HEK293 (cell line): Measurements from ENCODE around the gene CFAP73.

Experiments
- CTCF ChIA-PET: fragments of 350-600 bp; formaldehyde crosslinking; extraction: SDS; loops from one replicate; lab custom pipeline; 2021; ENCODE audit warnings: antibody characterized with exemption; lab: Yijun Ruan, JAX
- POLR2A ChIA-PET: fragments of 300-600 bp; formaldehyde crosslinking; extraction: SDS; loops from one replicate; lab custom pipeline; 2020; ENCODE audit warnings: antibody characterized with exemption, inconsistent platforms; lab: Yijun Ruan, JAX
- H3K27ac ChIP-seq: fragments of 200-500 bp; sonication (Bioruptor generic); 2 replicates; pipeline ENCODE4 v1.5.1; 2014; ENCODE audit warnings: low read depth, low read length, control low read depth, inconsistent platforms; ENCODE audit errors: extremely low read depth
- H3K36me3 ChIP-seq, 2 experiments: fragments of 200-500 bp in 1 of 2; sonication (Bioruptor generic) in 1 of 2; 1 replicate in 1 of 2; 2 replicates in 1 of 2; pipeline ENCODE4 v1.5.1; 2014 to 2017; ENCODE audit warnings: inconsistent platforms in 2 of 2, low read length in 2 of 2; ENCODE audit not compliant: control insufficient read depth in 2 of 2, insufficient read depth in 1 of 2
- H3K4me1 ChIP-seq: fragments of 200-500 bp; sonication (Bioruptor generic); 2 replicates; pipeline ENCODE4 v1.5.1; 2014; ENCODE audit warnings: mild to moderate bottlenecking, low read length, inconsistent platforms; ENCODE audit not compliant: control insufficient read depth, insufficient read depth
- H3K4me3 ChIP-seq: 2 replicates; pipeline ENCODE4 v1.5.1; 2011; ENCODE audit warnings: low read depth, mild to moderate bottlenecking, control low read depth, low read length, moderate library complexity
- H3K9me3 ChIP-seq: fragments of 200-500 bp; sonication (Bioruptor generic); 2 replicates; pipeline ENCODE4 v1.5.1; 2014; ENCODE audit warnings: low read depth, low read length, inconsistent platforms; ENCODE audit not compliant: control insufficient read depth, insufficient read depth
- EGR2 ChIP-seq: fragments of 450-650 bp; formaldehyde crosslinking; IDR thresholded peaks from 2 replicates; pipeline ENCODE4 v1.5.1; 2016; ENCODE audit warnings: low read depth, missing biosample characterization, missing genetic modification characterization
- KLF9 ChIP-seq: fragments of 450-650 bp; formaldehyde crosslinking; IDR thresholded peaks from 2 replicates; pipeline ENCODE4 v1.5.1; 2016; ENCODE audit warnings: missing biosample characterization, missing genetic modification characterization, low read depth
- PRDM10 ChIP-seq: fragments of 450-650 bp; formaldehyde crosslinking; IDR thresholded peaks from 2 replicates; pipeline ENCODE4 v1.5.1; 2016; ENCODE audit warnings: missing biosample characterization, missing genetic modification characterization
- TRIM28 ChIP-seq: IDR thresholded peaks from 2 replicates; pipeline ENCODE4 v1.6.1; 2011; ENCODE audit warnings: low read length, control low read depth, borderline replicate concordance
- ZBTB26 ChIP-seq: fragments of 450-650 bp; formaldehyde crosslinking; optimal IDR thresholded peaks from 2 replicates; pipeline ENCODE3; 2016; ENCODE audit warnings: missing biosample characterization, mild to moderate bottlenecking, missing genetic modification characterization
- ZBTB48 ChIP-seq: fragments of 450-650 bp; formaldehyde crosslinking; IDR thresholded peaks from 2 replicates; pipeline ENCODE4 v1.5.1; 2016; ENCODE audit warnings: missing biosample characterization, missing genetic modification characterization
- ZBTB7A ChIP-seq: fragments of 450-650 bp; formaldehyde crosslinking; IDR thresholded peaks from 2 replicates; pipeline ENCODE4 v1.5.1; 2016; ENCODE audit warnings: low read depth, missing biosample characterization, missing genetic modification characterization
- ZFP41 ChIP-seq: fragments of 450-650 bp; formaldehyde crosslinking; IDR thresholded peaks from 2 replicates; pipeline ENCODE4 v1.5.1; 2016; ENCODE audit warnings: missing biosample characterization, missing genetic modification characterization, borderline replicate concordance
- ZIC2 ChIP-seq: fragments of 450-650 bp; formaldehyde crosslinking; IDR thresholded peaks from 2 replicates; pipeline ENCODE4 v1.5.1; 2016; ENCODE audit warnings: missing biosample characterization, missing genetic modification characterization
- ZNF138 ChIP-seq: fragments of 450-650 bp; formaldehyde crosslinking; IDR thresholded peaks from 2 replicates; pipeline ENCODE4 v1.5.1; 2016; ENCODE audit warnings: missing biosample characterization, missing genetic modification characterization, borderline replicate concordance
- ZNF155 ChIP-seq: fragments of 450-650 bp; formaldehyde crosslinking; IDR thresholded peaks from 2 replicates; pipeline ENCODE4 v1.5.1; 2016; ENCODE audit warnings: missing biosample characterization, missing genetic modification characterization
- ZNF211 ChIP-seq: fragments of 450-650 bp; formaldehyde crosslinking; IDR thresholded peaks from 2 replicates; pipeline ENCODE4 v1.5.1; 2016; ENCODE audit warnings: low read depth, missing biosample characterization, missing genetic modification characterization
- ZNF239 ChIP-seq: fragments of 450-650 bp; formaldehyde crosslinking; IDR thresholded peaks from 2 replicates; pipeline ENCODE4 v1.5.1; 2016; ENCODE audit warnings: missing biosample characterization, missing genetic modification characterization
- ZNF362 ChIP-seq: fragments of 450-650 bp; formaldehyde crosslinking; IDR thresholded peaks from 2 replicates; pipeline ENCODE4 v1.5.1; 2016; ENCODE audit warnings: missing biosample characterization, missing genetic modification characterization
- ZNF394 ChIP-seq: fragments of 450-650 bp; formaldehyde crosslinking; IDR thresholded peaks from 2 replicates; pipeline ENCODE4 v1.5.1; 2016; ENCODE audit warnings: missing biosample characterization, missing genetic modification characterization, mild to moderate bottlenecking, moderate library complexity, borderline replicate concordance
- ZNF521 ChIP-seq: fragments of 450-650 bp; formaldehyde crosslinking; IDR thresholded peaks from 2 replicates; pipeline ENCODE4 v1.5.1; 2017; ENCODE audit warnings: missing biosample characterization, mild to moderate bottlenecking, missing genetic modification characterization
- ZNF549 ChIP-seq: fragments of 450-650 bp; IDR thresholded peaks from 2 replicates; pipeline ENCODE4 v1.5.1; 2018; ENCODE audit warnings: missing biosample characterization, missing genetic modification characterization, mild to moderate bottlenecking, inconsistent platforms, moderate library complexity
- ZNF701 ChIP-seq: fragments of 450-650 bp; formaldehyde crosslinking; IDR thresholded peaks from 2 replicates; pipeline ENCODE4 v1.5.1; 2016; ENCODE audit warnings: missing biosample characterization, missing genetic modification characterization

The CFAP73 gene

GRCh38 chr12:113163030-113163360, 13.5 kb downstream of the CFAP73 start:
- POLR2A ChIA-PET = no interaction called here
- Histone ChIP-seq H3K36me3 (peaks cover 5 to 88% of the 10 kb centered on the region in 2 experiments; a peak in 2 of 3 replicates), H3K4me1 (no peaks in the 10 kb centered on the region; the same call in 1 of the 2 replicates), H3K9me3 (no peaks in the 10 kb centered on the region), H3K4me3 (no peak overlapping the region), H3K27ac (no peak overlapping the region)
- no peak for TF ChIP-seq ZFP41 (tag by site-specific recombination)
- CTCF ChIA-PET = interaction anchor here (0.6 to 1.9 kb wide), 3 partner anchors 11 to 114 kb away, joined by 4 to 13 read pairs (median 9); no protein-coding TSS in a partner anchor

- Histone ChIP-seq H3K36me3 (peaks cover 11 to 88% of the 10 kb centered on the region in 2 experiments; a peak in 2 of 3 replicates), H3K4me1 (no peaks in the 10 kb centered on the region; the same call in 1 of the 2 replicates), H3K4me3 (no peak overlapping the region), H3K27ac (no peak overlapping the region), H3K9me3 (no peaks in the 10 kb centered on the region)
- ChIA-PET CTCF (no interaction called here), POLR2A (no interaction called here)
- TF ChIP-seq ZNF701 (no peak), EGR2 (tag by site-specific recombination) (no peak), ZNF549 (tag by site-specific recombination) (no peak), ZNF521 (tag by site-specific recombination) (no peak), ZNF239 (tag by site-specific recombination) (no peak), ZNF138 (tag by site-specific recombination) (no peak), ZBTB48 (no peak), ZNF362 (tag by site-specific recombination) (no peak), ZNF211 (tag by site-specific recombination) (no peak), ZIC2 (tag by site-specific recombination) (no peak), ZBTB26 (tag by site-specific recombination) (no peak), ZBTB7A (tag by site-specific recombination) (no peak), ZNF155 (tag by site-specific recombination) (no peak)
These were observed 14.5 kb downstream of the CFAP73 start for GRCh38 chr12:113164014-113164413.

- no peaks in the 10 kb centered on the region for H3K9me3 ChIP-seq
- ChIA-PET POLR2A (interaction anchor here (1.9 kb wide), 1 partner anchor 8 kb away, joined by 4 read pairs; no protein-coding TSS in a partner anchor), CTCF (interaction anchor here (0.6 to 2.0 kb wide), 4 partner anchors 8 to 174 kb away, joined by 3 to 12 read pairs (median 5); no protein-coding TSS in a partner anchor)
- H3K27ac ChIP-seq = no peak overlapping the region
- no peak overlapping the region for H3K4me3 ChIP-seq
- TF ChIP-seq TRIM28 = no peak
- TF ChIP-seq PRDM10 (tag by site-specific recombination) = no peak
- no peak for TF ChIP-seq KLF9 (tag by site-specific recombination)
- TF ChIP-seq ZNF394 (tag by site-specific recombination) = no peak
- peaks cover 22 to 85% of the 10 kb centered on the region in 2 experiments; a peak in 2 of 3 replicates for H3K36me3 ChIP-seq
- no peaks in the 10 kb centered on the region; the same call in 1 of the 2 replicates for H3K4me1 ChIP-seq
These were observed 16.3 kb downstream of the CFAP73 start for GRCh38 chr12:113165521-113166450.
